GM18868 (cell line): ENCODE results near the gene SPTLC2.
"Not testable (repeated sequence)": the region's sequence is repeated elsewhere in the genome, so short reads cannot be mapped to it uniquely, and the experiment has no call there.

Experiments
- ATAC-seq: cut with Tn5 transposase; IDR thresholded peaks from one replicate; pipeline ENCODE4 v1.9.1; 2021; ENCODE audit warnings: mild to moderate bottlenecking, moderate library complexity; ENCODE audit not compliant: unreplicated experiment

Gene SPTLC2

GRCh38 chr14:77589099-77589498 lies 27.3 kb downstream of the SPTLC2 start:
- no peak for ATAC-seq

GRCh38 chr14:77588411-77589025 lies 27.9 kb downstream of the SPTLC2 start:
- ATAC-seq: not testable (repeated sequence)

- no peak for ATAC-seq
These were observed 31.1 kb downstream of the SPTLC2 start for GRCh38 chr14:77585385-77585784.

GRCh38 chr14:77584809-77585208 lies 31.6 kb downstream of the SPTLC2 start:
- no peak for ATAC-seq

GRCh38 chr14:77583657-77584056 lies 32.8 kb downstream of the SPTLC2 start:
- no peak for ATAC-seq

GRCh38 chr14:77582511-77582910 lies 33.9 kb downstream of the SPTLC2 start:
- no peak for ATAC-seq

- ATAC-seq: peak; percentile 99
These were observed 35.4 kb downstream of the SPTLC2 start for GRCh38 chr14:77580964-77581505.

GRCh38 chr14:77580477-77580876 lies 36.0 kb downstream of the SPTLC2 start:
- peak; percentile 5 for ATAC-seq

- ATAC-seq: no peak
These were observed 36.7 kb downstream of the SPTLC2 start for GRCh38 chr14:77579780-77580179.

- no peak for ATAC-seq
These were observed 37.4 kb downstream of the SPTLC2 start for GRCh38 chr14:77579065-77579464.

- no peak for ATAC-seq
These were observed 41.9 kb downstream of the SPTLC2 start for GRCh38 chr14:77574446-77575115.

- no peak for ATAC-seq
These were observed 42.5 kb downstream of the SPTLC2 start for GRCh38 chr14:77573964-77574363.

- no peak for ATAC-seq
These were observed 45.6 kb downstream of the SPTLC2 start for GRCh38 chr14:77570706-77571268.

GRCh38 chr14:77565994-77566305 lies 50.5 kb downstream of the SPTLC2 start:
- no peak for ATAC-seq

- no peak for ATAC-seq
These were observed 51.0 kb downstream of the SPTLC2 start for GRCh38 chr14:77565289-77565993.

- ATAC-seq: no peak
These were observed 53.8 kb downstream of the SPTLC2 start for GRCh38 chr14:77562681-77563080.

- no peak for ATAC-seq
These were observed 54.6 kb downstream of the SPTLC2 start for GRCh38 chr14:77561881-77562280.

- no peak for ATAC-seq
These were observed 57.1 kb downstream of the SPTLC2 start for GRCh38 chr14:77559381-77559780.

GRCh38 chr14:77557391-77557790 lies 59.0 kb downstream of the SPTLC2 start:
- ATAC-seq: no peak

GRCh38 chr14:77556946-77557345 lies 59.5 kb downstream of the SPTLC2 start:
- no peak for ATAC-seq

GRCh38 chr14:77554816-77555599 lies 61.4 kb downstream of the SPTLC2 start:
- peak; percentile 11 for ATAC-seq
